ENCODE data around the gene BUD31.

The BUD31 gene

DNA sequence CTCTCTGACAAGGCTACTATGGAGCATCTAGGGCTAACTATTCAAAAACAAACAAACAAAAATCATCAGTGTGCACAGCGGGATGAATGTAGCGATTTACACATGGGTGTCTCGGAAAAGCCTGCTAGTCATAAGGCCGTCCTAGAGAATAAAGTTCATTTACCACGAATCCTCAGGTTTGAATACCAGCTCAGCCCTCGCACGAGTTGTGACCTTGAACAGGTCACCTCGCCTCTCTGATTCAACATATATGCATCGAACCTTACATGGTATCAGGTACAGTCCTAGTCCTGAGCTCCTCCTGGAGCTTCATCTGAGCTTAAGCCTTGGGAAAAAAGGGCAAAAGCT is 56.6 kb downstream of the BUD31 start:
- no peak for DNase-seq (ENCODE audit: extremely low spot score)
- CTCF ChIA-PET, result no interaction called here
- TF ChIP-seq, protein P1, sequence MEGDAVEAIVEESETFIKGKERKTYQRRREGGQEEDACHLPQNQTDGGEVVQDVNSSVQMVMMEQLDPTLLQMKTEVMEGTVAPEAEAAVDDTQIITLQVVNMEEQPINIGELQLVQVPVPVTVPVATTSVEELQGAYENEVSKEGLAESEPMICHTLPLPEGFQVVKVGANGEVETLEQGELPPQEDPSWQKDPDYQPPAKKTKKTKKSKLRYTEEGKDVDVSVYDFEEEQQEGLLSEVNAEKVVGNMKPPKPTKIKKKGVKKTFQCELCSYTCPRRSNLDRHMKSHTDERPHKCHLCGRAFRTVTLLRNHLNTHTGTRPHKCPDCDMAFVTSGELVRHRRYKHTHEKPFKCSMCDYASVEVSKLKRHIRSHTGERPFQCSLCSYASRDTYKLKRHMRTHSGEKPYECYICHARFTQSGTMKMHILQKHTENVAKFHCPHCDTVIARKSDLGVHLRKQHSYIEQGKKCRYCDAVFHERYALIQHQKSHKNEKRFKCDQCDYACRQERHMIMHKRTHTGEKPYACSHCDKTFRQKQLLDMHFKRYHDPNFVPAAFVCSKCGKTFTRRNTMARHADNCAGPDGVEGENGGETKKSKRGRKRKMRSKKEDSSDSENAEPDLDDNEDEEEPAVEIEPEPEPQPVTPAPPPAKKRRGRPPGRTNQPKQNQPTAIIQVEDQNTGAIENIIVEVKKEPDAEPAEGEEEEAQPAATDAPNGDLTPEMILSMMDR (IDR thresholded peaks at IDR 0.05; ENCODE audit: control extremely low read depth, extremely low read depth, low read depth, missing control alignments), result no peak
- POLR2A ChIA-PET, result interaction anchor here (0.8 to 1.0 kb wide), 2 partner anchors 23 to 27 kb away, joined by 3 to 7 read pairs; partner anchors contain the start of genes CPSF4 and PTCD1

DNA sequence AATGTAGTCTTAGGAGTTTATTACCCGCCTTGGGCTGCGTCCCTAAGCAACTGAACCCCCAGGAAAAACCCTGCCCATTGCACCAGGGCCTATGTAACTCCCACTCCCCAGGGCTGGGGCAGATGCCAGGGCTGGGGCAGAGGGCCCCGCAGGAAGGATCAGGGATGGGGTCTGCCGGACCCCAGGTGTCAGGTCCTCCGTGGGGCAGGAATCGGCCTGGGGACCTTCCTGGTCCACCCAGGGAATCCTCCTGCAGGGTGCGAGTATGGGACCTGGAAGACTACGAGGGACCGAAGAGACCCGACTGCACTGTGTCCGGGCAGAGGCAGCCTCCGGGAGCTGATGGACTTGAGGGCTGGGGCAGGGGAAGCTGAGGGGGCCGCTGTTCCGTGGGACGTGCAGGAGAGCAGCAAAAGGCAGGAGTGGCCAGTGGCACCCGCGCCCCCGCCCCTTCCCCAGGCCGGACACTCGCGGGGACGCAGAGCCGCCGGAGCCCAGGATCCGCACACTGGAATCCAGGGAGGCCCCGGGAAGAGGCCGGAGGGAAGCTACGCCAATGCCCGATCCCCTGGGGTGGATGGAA is 59.7 kb downstream of the BUD31 start:
- POLR2A ChIA-PET, result no interaction called here
- no peak for DNase-seq (ENCODE audit: extremely low spot score)
- TF ChIP-seq, protein P1 (IDR thresholded peaks at IDR 0.05; ENCODE audit: control extremely low read depth, extremely low read depth, low read depth, missing control alignments), result no peak
- CTCF ChIA-PET, result no interaction called here
